ENCODE results near the gene FREM2.

Gene FREM2

DNA sequence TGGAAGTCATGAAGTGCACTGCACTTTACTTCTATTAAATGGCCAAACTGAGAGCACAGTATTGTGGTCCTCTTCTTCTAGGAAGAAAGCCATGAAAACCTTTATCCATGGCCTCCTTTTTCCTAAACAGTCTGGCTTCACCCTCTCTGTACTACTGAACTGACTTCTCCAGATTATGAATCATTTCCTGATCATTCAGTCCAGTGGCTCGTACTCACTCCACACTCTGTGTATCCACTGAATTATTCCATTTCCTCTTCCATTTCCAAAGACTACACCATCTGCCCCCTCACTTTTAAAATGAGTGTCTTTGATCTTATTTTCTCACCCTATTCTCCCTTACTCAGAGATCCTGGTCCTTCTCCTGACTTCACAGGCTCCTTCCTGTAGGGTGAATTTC, 29.7 kb upstream of the FREM2 start:
- POLR2A ChIA-PET: no interaction called here
- TF ChIP-seq, protein P1, sequence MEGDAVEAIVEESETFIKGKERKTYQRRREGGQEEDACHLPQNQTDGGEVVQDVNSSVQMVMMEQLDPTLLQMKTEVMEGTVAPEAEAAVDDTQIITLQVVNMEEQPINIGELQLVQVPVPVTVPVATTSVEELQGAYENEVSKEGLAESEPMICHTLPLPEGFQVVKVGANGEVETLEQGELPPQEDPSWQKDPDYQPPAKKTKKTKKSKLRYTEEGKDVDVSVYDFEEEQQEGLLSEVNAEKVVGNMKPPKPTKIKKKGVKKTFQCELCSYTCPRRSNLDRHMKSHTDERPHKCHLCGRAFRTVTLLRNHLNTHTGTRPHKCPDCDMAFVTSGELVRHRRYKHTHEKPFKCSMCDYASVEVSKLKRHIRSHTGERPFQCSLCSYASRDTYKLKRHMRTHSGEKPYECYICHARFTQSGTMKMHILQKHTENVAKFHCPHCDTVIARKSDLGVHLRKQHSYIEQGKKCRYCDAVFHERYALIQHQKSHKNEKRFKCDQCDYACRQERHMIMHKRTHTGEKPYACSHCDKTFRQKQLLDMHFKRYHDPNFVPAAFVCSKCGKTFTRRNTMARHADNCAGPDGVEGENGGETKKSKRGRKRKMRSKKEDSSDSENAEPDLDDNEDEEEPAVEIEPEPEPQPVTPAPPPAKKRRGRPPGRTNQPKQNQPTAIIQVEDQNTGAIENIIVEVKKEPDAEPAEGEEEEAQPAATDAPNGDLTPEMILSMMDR (IDR thresholded peaks at IDR 0.05; ENCODE audit: control extremely low read depth, extremely low read depth, low read depth, missing control alignments): no peak
- CTCF ChIA-PET: interaction anchor here (1.1 to 2.0 kb wide), 2 partner anchors 13 to 14 kb away, joined by 4 to 8 read pairs; no protein-coding TSS in a partner anchor
- DNase-seq (ENCODE audit: extremely low spot score): no peak

GRCh38 chr13:38658906-38659305, 28.0 kb upstream of the FREM2 start:
- ChIA-PET POLR2A (no interaction called here), CTCF (interaction anchor here (2.3 kb wide), 1 partner anchor 14 kb away, joined by 6 read pairs; no protein-coding TSS in a partner anchor)
- DNase-seq (ENCODE audit: extremely low spot score): no peak
- TF ChIP-seq, protein P1 (IDR thresholded peaks at IDR 0.05; ENCODE audit: control extremely low read depth, extremely low read depth, low read depth, missing control alignments): no peak

DNA sequence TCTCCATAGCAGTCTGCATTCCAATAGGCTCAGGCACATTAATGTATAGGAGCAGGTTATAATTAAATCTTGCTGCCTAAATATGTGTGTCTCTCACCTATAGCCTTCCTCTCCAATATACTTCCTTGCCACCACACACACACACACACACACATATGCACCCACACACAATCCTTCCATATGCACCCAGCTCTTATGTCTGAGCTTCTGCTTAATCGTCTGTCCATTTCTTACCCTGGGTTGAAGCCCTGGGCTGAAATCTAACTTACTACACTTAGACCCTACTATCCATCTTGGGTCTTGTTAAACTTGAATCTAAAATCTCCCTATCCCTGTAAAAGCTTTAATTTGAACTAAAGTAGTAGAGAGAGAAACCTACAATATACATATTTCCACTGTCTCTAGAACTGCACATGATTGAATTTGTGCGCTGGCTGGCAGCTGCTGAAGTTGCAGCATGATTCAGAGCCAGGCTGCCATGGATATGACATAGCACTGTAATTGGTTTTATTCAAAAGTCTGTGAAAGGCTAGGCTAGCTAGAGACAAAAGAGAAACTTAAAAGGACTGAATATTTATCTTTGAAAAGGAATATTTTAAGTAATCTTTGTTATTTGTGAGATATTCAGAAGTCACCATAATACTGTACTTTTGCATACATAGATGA, 25.7 kb upstream of the FREM2 start:
- ChIA-PET POLR2A (no interaction called here), CTCF (interaction anchor here (0.8 to 2.3 kb wide), 5 partner anchors 9 to 86 kb away, joined by 3 to 6 read pairs (median 3); no protein-coding TSS in a partner anchor)
- no peak for DNase-seq (ENCODE audit: extremely low spot score)
- TF ChIP-seq, protein P1 (IDR thresholded peaks at IDR 0.05; ENCODE audit: control extremely low read depth, extremely low read depth, low read depth, missing control alignments): no peak

- CTCF ChIA-PET: no interaction called here
- TF ChIP-seq, protein P1 (IDR thresholded peaks at IDR 0.05; ENCODE audit: control extremely low read depth, extremely low read depth, low read depth, missing control alignments): no peak
- no peak for DNase-seq (ENCODE audit: extremely low spot score)
- POLR2A ChIA-PET: no interaction called here
These were observed 24.5 kb upstream of the FREM2 start for GRCh38 chr13:38662362-38662761.

DNA sequence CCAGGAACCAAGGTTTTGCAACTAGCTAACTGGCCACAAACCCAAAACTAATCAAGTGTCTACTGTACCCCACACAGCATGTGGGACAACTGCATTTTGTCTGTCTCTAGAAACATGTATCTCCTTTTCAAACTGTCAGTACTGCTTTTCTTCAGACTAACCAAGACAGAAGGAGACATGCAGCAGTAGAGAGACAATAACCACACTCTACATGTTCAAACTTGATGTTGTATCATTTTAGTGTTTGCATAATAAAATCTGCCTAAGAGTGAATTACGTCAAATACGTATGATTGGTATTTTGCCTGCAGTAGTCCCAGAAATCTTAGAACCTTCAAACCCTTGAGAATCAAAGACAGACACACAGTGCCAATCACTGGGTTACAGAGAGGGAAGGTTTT, 22.0 kb upstream of the FREM2 start:
- ChIA-PET CTCF (no interaction called here), POLR2A (no interaction called here)
- TF ChIP-seq, protein P1 (IDR thresholded peaks at IDR 0.05; ENCODE audit: control extremely low read depth, extremely low read depth, low read depth, missing control alignments): no peak
- DNase-seq (ENCODE audit: extremely low spot score): no peak

DNA sequence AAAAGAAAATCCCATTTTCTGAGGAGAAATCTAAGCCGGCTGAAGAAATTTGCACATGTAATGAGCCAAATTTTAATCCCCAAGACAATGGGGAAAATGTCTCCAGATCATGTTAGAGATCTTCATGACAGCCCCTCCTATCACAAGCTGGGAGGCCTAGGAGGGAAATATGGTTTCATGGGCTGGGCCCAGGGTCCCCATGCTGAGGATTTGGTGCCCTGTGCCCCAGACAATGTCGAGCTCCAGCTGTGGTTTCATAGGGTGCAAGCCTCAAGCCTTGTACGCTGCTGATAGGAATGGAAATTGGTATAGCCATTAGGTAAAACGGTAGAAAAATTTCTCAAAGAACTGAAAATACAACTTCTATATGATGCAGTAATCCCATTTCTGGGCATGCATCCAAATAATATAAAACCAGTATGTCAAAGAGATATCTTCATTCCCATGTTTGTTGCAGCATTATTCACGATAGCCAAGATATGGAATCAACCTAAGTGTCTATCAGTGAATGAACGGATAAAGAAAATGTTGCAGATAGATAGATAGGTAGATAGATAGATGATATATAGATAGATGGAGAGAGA, 19.3 kb upstream of the FREM2 start:
- TF ChIP-seq, protein P1 (IDR thresholded peaks at IDR 0.05; ENCODE audit: control extremely low read depth, extremely low read depth, low read depth, missing control alignments): no peak
- POLR2A ChIA-PET: no interaction called here

More for the DNA sequence above, 19.3 kb upstream of the FREM2 start:
- no peak for DNase-seq (ENCODE audit: extremely low spot score)
- CTCF ChIA-PET: no interaction called here
